OCI-LY1 (cell line): ENCODE measurements around the gene ZNF438.

Experiments used
- EZH2 ChIP-seq: fragments of 200-600 bp; sonication (generic), shearing (Covaris generic); IDR thresholded peaks from 2 replicates; pipeline ENCODE4 v1.8.0; 2017; ENCODE audit warnings: borderline replicate concordance, mixed run types, mild to moderate bottlenecking, antibody characterized with exemption, low read length, moderate library complexity, mixed read lengths
- TF ChIP-seq, protein P1 (sequence below): fragments of 200-600 bp; sonication (generic), shearing (Covaris generic); IDR thresholded peaks from 2 replicates; pipeline ENCODE4 v1.5.1; 2017; ENCODE audit warnings: mild to moderate bottlenecking, antibody characterized with exemption, low read length, moderate library complexity, mixed read lengths

DNA sequence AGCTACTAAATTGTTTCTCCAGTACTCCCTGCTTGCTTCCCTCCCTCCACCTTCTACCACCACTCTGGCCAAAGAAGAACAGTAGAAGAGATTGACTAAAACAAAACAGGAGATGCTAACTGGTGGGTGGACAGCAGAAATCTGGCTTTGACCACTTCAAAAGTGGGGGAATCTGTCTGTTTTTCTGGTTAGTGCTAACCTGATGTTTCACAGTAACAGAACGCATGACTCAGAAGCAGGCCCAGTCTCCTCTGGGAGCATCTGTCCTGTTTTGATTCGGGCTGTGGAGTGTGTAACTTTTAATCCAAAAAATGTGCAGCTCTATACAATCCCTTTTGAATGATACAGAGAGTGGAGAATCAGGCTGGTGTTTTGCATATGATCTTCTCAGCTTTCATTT, 32.7 kb upstream of the ZNF438 start:
- TF ChIP-seq, protein P1, sequence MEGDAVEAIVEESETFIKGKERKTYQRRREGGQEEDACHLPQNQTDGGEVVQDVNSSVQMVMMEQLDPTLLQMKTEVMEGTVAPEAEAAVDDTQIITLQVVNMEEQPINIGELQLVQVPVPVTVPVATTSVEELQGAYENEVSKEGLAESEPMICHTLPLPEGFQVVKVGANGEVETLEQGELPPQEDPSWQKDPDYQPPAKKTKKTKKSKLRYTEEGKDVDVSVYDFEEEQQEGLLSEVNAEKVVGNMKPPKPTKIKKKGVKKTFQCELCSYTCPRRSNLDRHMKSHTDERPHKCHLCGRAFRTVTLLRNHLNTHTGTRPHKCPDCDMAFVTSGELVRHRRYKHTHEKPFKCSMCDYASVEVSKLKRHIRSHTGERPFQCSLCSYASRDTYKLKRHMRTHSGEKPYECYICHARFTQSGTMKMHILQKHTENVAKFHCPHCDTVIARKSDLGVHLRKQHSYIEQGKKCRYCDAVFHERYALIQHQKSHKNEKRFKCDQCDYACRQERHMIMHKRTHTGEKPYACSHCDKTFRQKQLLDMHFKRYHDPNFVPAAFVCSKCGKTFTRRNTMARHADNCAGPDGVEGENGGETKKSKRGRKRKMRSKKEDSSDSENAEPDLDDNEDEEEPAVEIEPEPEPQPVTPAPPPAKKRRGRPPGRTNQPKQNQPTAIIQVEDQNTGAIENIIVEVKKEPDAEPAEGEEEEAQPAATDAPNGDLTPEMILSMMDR = no peak
- TF ChIP-seq EZH2 = no peak
